B cell (primary cell): ENCODE data around the gene TTC23.

ENCODE experiments used
- EZH2 ChIP-seq: IDR thresholded peaks from 2 replicates; pipeline ENCODE4 v1.6.1; 2012; ENCODE audit warnings: borderline replicate concordance, low read depth, mild to moderate bottlenecking, moderate library complexity, low read length; ENCODE audit not compliant: insufficient read depth, poor library complexity, severe bottlenecking
- TF ChIP-seq, protein P1 (sequence below): fragments of 200-600 bp; IDR thresholded peaks from one replicate; pipeline ENCODE4 v1.8.0; 2022; ENCODE audit warnings: antibody characterized with exemption, mild to moderate bottlenecking

DNA sequence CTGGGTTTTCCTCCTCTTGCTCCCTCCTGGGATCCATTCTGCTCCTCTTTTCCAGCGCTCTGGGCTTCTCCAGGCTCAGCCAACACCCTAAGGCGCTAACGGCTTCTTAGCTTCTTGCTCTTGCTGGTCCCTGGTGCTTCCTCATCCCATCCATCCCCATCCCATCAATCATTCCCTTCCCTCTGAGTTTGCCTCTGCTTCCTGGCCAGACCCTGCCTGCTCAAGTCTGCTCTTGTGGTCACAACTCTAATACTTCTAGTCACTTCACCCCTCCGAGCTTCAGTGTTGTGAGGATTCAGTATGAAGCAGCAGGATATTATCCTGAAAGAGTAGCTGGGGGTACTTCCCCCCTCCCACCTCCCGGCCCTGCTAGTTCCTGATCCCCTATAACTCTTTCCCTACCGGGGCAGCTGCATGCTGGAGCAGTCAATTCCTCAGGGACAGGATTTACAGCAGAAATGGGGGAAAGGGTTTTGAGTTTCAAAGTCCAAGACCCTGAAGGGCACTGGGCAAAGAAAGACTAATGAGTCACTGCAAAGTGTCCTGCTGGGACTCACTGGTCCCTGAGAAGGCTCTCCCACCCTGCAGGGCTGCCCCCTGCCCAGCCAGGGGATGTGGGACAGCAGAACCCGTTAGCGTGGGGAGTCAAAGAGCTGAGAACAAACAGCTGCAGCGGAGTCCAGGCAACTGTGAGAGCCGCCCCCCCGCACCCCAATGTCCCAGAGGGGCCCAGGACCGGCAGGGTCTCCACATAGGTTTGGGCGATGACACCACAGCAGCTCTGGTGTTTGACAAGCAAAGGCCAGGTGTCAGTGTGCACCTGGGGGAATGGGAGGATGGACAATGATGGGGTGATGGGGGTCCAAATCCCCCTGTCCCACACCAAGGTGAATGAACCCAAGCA is 146.8 kb downstream of the TTC23 start:
- TF ChIP-seq, protein P1, sequence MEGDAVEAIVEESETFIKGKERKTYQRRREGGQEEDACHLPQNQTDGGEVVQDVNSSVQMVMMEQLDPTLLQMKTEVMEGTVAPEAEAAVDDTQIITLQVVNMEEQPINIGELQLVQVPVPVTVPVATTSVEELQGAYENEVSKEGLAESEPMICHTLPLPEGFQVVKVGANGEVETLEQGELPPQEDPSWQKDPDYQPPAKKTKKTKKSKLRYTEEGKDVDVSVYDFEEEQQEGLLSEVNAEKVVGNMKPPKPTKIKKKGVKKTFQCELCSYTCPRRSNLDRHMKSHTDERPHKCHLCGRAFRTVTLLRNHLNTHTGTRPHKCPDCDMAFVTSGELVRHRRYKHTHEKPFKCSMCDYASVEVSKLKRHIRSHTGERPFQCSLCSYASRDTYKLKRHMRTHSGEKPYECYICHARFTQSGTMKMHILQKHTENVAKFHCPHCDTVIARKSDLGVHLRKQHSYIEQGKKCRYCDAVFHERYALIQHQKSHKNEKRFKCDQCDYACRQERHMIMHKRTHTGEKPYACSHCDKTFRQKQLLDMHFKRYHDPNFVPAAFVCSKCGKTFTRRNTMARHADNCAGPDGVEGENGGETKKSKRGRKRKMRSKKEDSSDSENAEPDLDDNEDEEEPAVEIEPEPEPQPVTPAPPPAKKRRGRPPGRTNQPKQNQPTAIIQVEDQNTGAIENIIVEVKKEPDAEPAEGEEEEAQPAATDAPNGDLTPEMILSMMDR = no peak
- TF ChIP-seq EZH2 = no peak
